Nephron (organoid): Measurements from ENCODE around the gene GPM6B.
"Not testable (repeated sequence)": the region's sequence is repeated elsewhere in the genome, so short reads cannot be mapped to it uniquely, and the experiment has no call there.

Experiments used
- H3K27ac Mint-ChIP-seq, 3 experiments: 2 replicates each; pipeline ENCODE4 v1.8.0; 2020; ENCODE audit warnings: mixed read lengths in 3 of 3, mild to moderate bottlenecking in 2 of 3, moderate library complexity in 1 of 3
- H3K27me3 Mint-ChIP-seq: 2 replicates; pipeline ENCODE4 v1.8.0; 2021; ENCODE audit warnings: low read depth, mild to moderate bottlenecking, moderate library complexity, mixed read lengths
- H3K36me3 Mint-ChIP-seq: 2 replicates; pipeline ENCODE4 v1.8.0; 2020; ENCODE audit warnings: low read depth, mixed read lengths
- H3K4me1 Mint-ChIP-seq: 2 replicates; pipeline ENCODE4 v1.8.0; 2020; ENCODE audit warnings: mixed read lengths
- H3K4me3 Mint-ChIP-seq, 3 experiments: 2 replicates each; pipeline ENCODE4 v1.8.0; 2020; ENCODE audit warnings: mild to moderate bottlenecking in 3 of 3, mixed read lengths in 3 of 3, moderate library complexity in 2 of 3
- H3K9me3 Mint-ChIP-seq: 2 replicates; pipeline ENCODE4 v1.8.0; 2020; ENCODE audit warnings: mixed read lengths
- CTCF ChIP-seq, 3 experiments: fragments of 200-600 bp; sonication (generic); IDR thresholded peaks; one replicate each; pipeline ENCODE4 v1.5.0; 2021; ENCODE audit warnings: antibody characterized with exemption in 3 of 3; ENCODE audit not compliant: unreplicated experiment in 3 of 3

The GPM6B gene

GRCh38 chrX:13733506-13733905, 83.4 kb downstream of the GPM6B start:
- Mint-ChIP-seq H3K9me3 (peaks cover 12% of the 10 kb centered on the region), H3K27ac (peak overlapping the region; percentile 82 to 98 (median 98)), H3K4me1 (peaks cover 29% of the 10 kb centered on the region), H3K27me3 (no peaks in the 10 kb centered on the region), H3K36me3 (peaks cover 26% of the 10 kb centered on the region), H3K4me3 (peak overlapping the region; percentile 98 to 100 (median 100))
- TF ChIP-seq CTCF (IDR thresholded peaks at IDR 0.05; ENCODE audit: unreplicated experiment in 3 of 3), result no peak

- no peak for TF ChIP-seq CTCF (IDR thresholded peaks at IDR 0.05; ENCODE audit: unreplicated experiment in 3 of 3)
- Mint-ChIP-seq H3K4me3 (peak overlapping the region; percentile 98 to 100 (median 100)), H3K4me1 (peaks cover 29% of the 10 kb centered on the region), H3K27ac (peak overlapping the region in 2 of 3 experiments; percentile 0 to 2), H3K27me3 (no peaks in the 10 kb centered on the region), H3K9me3 (peaks cover 22% of the 10 kb centered on the region), H3K36me3 (peaks cover 37% of the 10 kb centered on the region)
Observed at GRCh38 chrX:13732246-13733067, 84.4 kb downstream of the GPM6B start.

- not testable (repeated sequence) for H3K27ac Mint-ChIP-seq, H3K4me3 Mint-ChIP-seq, H3K27me3 Mint-ChIP-seq
- Mint-ChIP-seq H3K36me3 (peaks cover 55% of the 10 kb centered on the region), H3K9me3 (peaks cover 38% of the 10 kb centered on the region), H3K4me1 (peaks cover 23% of the 10 kb centered on the region)
Observed at GRCh38 chrX:13730523-13730922, 86.4 kb downstream of the GPM6B start.

- not testable (repeated sequence) for H3K4me3 Mint-ChIP-seq, H3K27me3 Mint-ChIP-seq, H3K27ac Mint-ChIP-seq
- Mint-ChIP-seq H3K36me3 (peaks cover 80% of the 10 kb centered on the region), H3K4me1 (peaks cover 10% of the 10 kb centered on the region), H3K9me3 (peaks cover 45% of the 10 kb centered on the region)
Observed at GRCh38 chrX:13726583-13726982, 90.3 kb downstream of the GPM6B start.

- not testable (repeated sequence) for H3K4me3 Mint-ChIP-seq, H3K27ac Mint-ChIP-seq, H3K27me3 Mint-ChIP-seq
- peaks cover 41% of the 10 kb centered on the region for H3K9me3 Mint-ChIP-seq
- peaks cover 26% of the 10 kb centered on the region for H3K4me1 Mint-ChIP-seq
- H3K36me3 Mint-ChIP-seq, result peaks cover 79% of the 10 kb centered on the region
Observed at GRCh38 chrX:13724878-13725277, 92.0 kb downstream of the GPM6B start.

GRCh38 chrX:13721819-13722519, 94.9 kb downstream of the GPM6B start:
- H3K27me3 Mint-ChIP-seq, result no peaks in the 10 kb centered on the region
- H3K4me3 Mint-ChIP-seq, result no peak overlapping the region
- peaks cover 22% of the 10 kb centered on the region for H3K9me3 Mint-ChIP-seq
- H3K4me1 Mint-ChIP-seq, result peaks cover 35% of the 10 kb centered on the region
- peaks cover 61% of the 10 kb centered on the region for H3K36me3 Mint-ChIP-seq
- no peak for TF ChIP-seq CTCF (IDR thresholded peaks at IDR 0.05; ENCODE audit: unreplicated experiment in 3 of 3)
- peak overlapping the region; percentile 56 to 85 (median 66) for H3K27ac Mint-ChIP-seq

- Mint-ChIP-seq H3K27ac (peak overlapping the region in 2 of 3 experiments; percentile 66 to 85), H3K4me1 (peaks cover 35% of the 10 kb centered on the region), H3K4me3 (no peak overlapping the region), H3K36me3 (peaks cover 56% of the 10 kb centered on the region), H3K9me3 (peaks cover 17% of the 10 kb centered on the region), H3K27me3 (no peaks in the 10 kb centered on the region)
- no peak for TF ChIP-seq CTCF (IDR thresholded peaks at IDR 0.05; ENCODE audit: unreplicated experiment in 3 of 3)
Observed at GRCh38 chrX:13721371-13721770, 95.5 kb downstream of the GPM6B start.
